IMR-90 (cell line): ENCODE data around the gene SLC1A7. TPM values are rescaled to one million over a fixed set of nuclear protein-coding genes. Genes with fewer than 3 reads are reported as not detected.

Source experiments
- ATAC-seq: fragments of 200-7000 bp; cut with Tn5 transposase; 2 replicates; pipeline ENCODE4 v1.9.1; 2020; ENCODE audit warnings: low read depth, mild to moderate bottlenecking, moderate library complexity
- BruUV-seq: library from RNA; stranded (reverse); fragments of 400-500 nt; replicated peaks from 2 replicates; lab custom pipeline; 2021; lab: Mats Ljungman, UMichigan
- CTCF ChIA-PET: fragments of 300-600 bp; formaldehyde crosslinking; extraction: SDS; loops from one replicate; lab custom pipeline; 2021; ENCODE audit warnings: antibody characterized with exemption; lab: Yijun Ruan, JAX
- POLR2A ChIA-PET: fragments of 300-600 bp; sonication (Branson Sonifier 250); formaldehyde crosslinking; loops from one replicate; lab custom pipeline; 2022; ENCODE audit warnings: antibody characterized with exemption; ENCODE audit not compliant: unreplicated experiment; lab: Charles Lee
- DNase-seq: peaks from one replicate; pipeline ENCODE4 v3.0.0; 2013
- H2AFZ ChIP-seq: replicated peaks from 2 replicates; pipeline ENCODE3; 2013; ENCODE audit warnings: low read length, mild to moderate bottlenecking; ENCODE audit not compliant: poor library complexity
- H2AK5ac ChIP-seq: 2 replicates; pipeline ENCODE4 v1.6.1; 2013; ENCODE audit warnings: low read depth, low read length, inconsistent platforms
- H2AK9ac ChIP-seq: replicated peaks from 2 replicates; pipeline ENCODE3; 2013; ENCODE audit warnings: mild to moderate bottlenecking, low read depth, low read length, moderate library complexity; ENCODE audit not compliant: poor library complexity
- H2BK120ac ChIP-seq: 2 replicates; pipeline ENCODE4 v1.6.1; 2013; ENCODE audit warnings: low read depth, low read length, inconsistent platforms
- H2BK15ac ChIP-seq: 3 replicates; pipeline ENCODE4 v1.6.1; 2013; ENCODE audit warnings: low read depth, low read length, inconsistent platforms
- H2BK20ac ChIP-seq: 2 replicates; pipeline ENCODE4 v1.6.1; 2013; ENCODE audit warnings: low read depth, mild to moderate bottlenecking, inconsistent platforms, low read length, moderate library complexity
- H2BK5ac ChIP-seq: 2 replicates; pipeline ENCODE4 v1.6.1; 2013; ENCODE audit warnings: mild to moderate bottlenecking, low read depth, low read length, inconsistent platforms; ENCODE audit not compliant: poor library complexity, severe bottlenecking
- H3K14ac ChIP-seq: replicated peaks from 2 replicates; pipeline ENCODE4 v1.6.1; 2013; ENCODE audit warnings: low read depth, low read length, inconsistent platforms
- H3K18ac ChIP-seq: 2 replicates; pipeline ENCODE4 v1.6.1; 2013; ENCODE audit warnings: low read depth, low read length, control low read depth
- H3K23ac ChIP-seq: 2 replicates; pipeline ENCODE4 v1.6.1; 2013; ENCODE audit warnings: low read depth, low read length, inconsistent platforms
- H3K27ac ChIP-seq: 2 replicates; pipeline ENCODE4 v1.5.1; 2013; ENCODE audit warnings: mild to moderate bottlenecking, control low read depth, low read length; ENCODE audit not compliant: insufficient read depth
- H3K27me3 ChIP-seq: 2 replicates; pipeline ENCODE4 v1.6.1; 2013; ENCODE audit warnings: low read length; ENCODE audit not compliant: control insufficient read depth, insufficient read depth
- H3K36me3 ChIP-seq: 2 replicates; pipeline ENCODE4 v1.6.1; 2013; ENCODE audit warnings: low read length, mixed read lengths; ENCODE audit not compliant: control insufficient read depth, insufficient read depth
- H3K4ac ChIP-seq: 2 replicates; pipeline ENCODE4 v1.6.1; 2013; ENCODE audit warnings: low read depth, low read length, inconsistent platforms
- H3K4me1 ChIP-seq: 2 replicates; pipeline ENCODE4 v1.6.1; 2013; ENCODE audit warnings: low read length, mixed read lengths; ENCODE audit not compliant: control insufficient read depth, insufficient read depth
- H3K4me2 ChIP-seq: 2 replicates; pipeline ENCODE4 v1.6.1; 2013; ENCODE audit warnings: low read depth, mild to moderate bottlenecking, control low read depth, low read length, moderate library complexity
- H3K4me3 ChIP-seq: 2 replicates; pipeline ENCODE4 v1.5.1; 2013; ENCODE audit warnings: low read depth, mild to moderate bottlenecking, control low read depth, low read length, moderate library complexity; ENCODE audit not compliant: insufficient read depth
- H3K56ac ChIP-seq: 2 replicates; pipeline ENCODE4 v1.6.1; 2013; ENCODE audit warnings: low read length, inconsistent platforms; ENCODE audit not compliant: insufficient read depth; ENCODE audit errors: extremely low read depth
- H3K79me1 ChIP-seq, 2 experiments: 2 replicates each; pipeline ENCODE4 v1.6.1; 2013; ENCODE audit warnings: low read length in 2 of 2, inconsistent platforms in 1 of 2, low read depth in 1 of 2
- H3K9ac ChIP-seq: 2 replicates; pipeline ENCODE4 v1.6.1; 2013; ENCODE audit warnings: low read depth, low read length, control low read depth
- H3K9me1 ChIP-seq: 2 replicates; pipeline ENCODE4 v1.6.1; 2013; ENCODE audit warnings: low read length, inconsistent platforms; ENCODE audit not compliant: insufficient read depth
- H3K9me3 ChIP-seq: 2 replicates; pipeline ENCODE4 v1.6.1; 2013; ENCODE audit warnings: low read length; ENCODE audit not compliant: control insufficient read depth, insufficient read depth
- H4K20me1 ChIP-seq: 2 replicates; pipeline ENCODE4 v1.6.1; 2013; ENCODE audit warnings: low read length, inconsistent platforms; ENCODE audit not compliant: insufficient read depth
- H4K5ac ChIP-seq: 2 replicates; pipeline ENCODE4 v1.6.1; 2013; ENCODE audit warnings: mild to moderate bottlenecking, low read depth, low read length, control low read depth
- H4K8ac ChIP-seq, 2 experiments: 2 replicates each; pipeline ENCODE4 v1.6.1; 2013; ENCODE audit warnings: low read depth in 2 of 2, low read length in 2 of 2, control low read depth in 1 of 2, inconsistent platforms in 1 of 2
- H4K91ac ChIP-seq: 2 replicates; pipeline ENCODE4 v1.6.1; 2013; ENCODE audit warnings: low read depth, low read length, inconsistent platforms; ENCODE audit not compliant: insufficient read depth
- MAZ ChIP-seq: IDR thresholded peaks from 2 replicates; pipeline ENCODE4 v1.6.1; 2012; ENCODE audit warnings: low read depth, mild to moderate bottlenecking, low read length, improper control_type of control experiment, moderate library complexity, borderline replicate concordance
- MXI1 ChIP-seq: IDR thresholded peaks from 2 replicates; pipeline ENCODE4 v1.6.1; 2012; ENCODE audit warnings: low read depth, mild to moderate bottlenecking, low read length, moderate library complexity, borderline replicate concordance
- WGBS, 2 experiments: methylation state at CpG; one replicate each; pipeline versions ENCODE4 v1.1.5 to v1.1.7; 2013; ENCODE audit warnings: missing lambda C conversion rate in 2 of 2; ENCODE audit not compliant: insufficient read length in 1 of 2; ENCODE audit errors: extremely low coverage in 2 of 2; 5-methylcytosine and 5-hydroxymethylcytosine counted together
- dilution Hi-C: fragments of 300-500 bp; cut with HindIII; formaldehyde crosslinking; loops from one replicate; pipeline ENCODE4 v1.14.3; 2018; ENCODE audit warnings: low sequenced_read_pairs; ENCODE audit not compliant: unreplicated experiment
- in situ Hi-C: fragments of 300-500 bp; cut with MboI; formaldehyde crosslinking; loops from 3 replicates; pipeline ENCODE4 v1.14.3; 2019; ENCODE audit warnings: low sequenced_read_pairs, inconsistent platforms, mixed read lengths
- intact Hi-C: fragments of 100-400 bp; cut with micrococcal nuclease; formaldehyde crosslinking; loops from 2 replicates; pipeline ENCODE4 v1.10.0; 2022
- polyA plus RNA-seq, 3 experiments: library from polyadenylated mRNA; depleted of rRNA; stranded (reverse); fragments of >200 nt; gene quantifications; 2 replicates each; pipeline ENCODE4 v1.2.3, GENCODE V29; 2012; ENCODE audit warnings: low replicate concordance in 1 of 3
- total RNA-seq: library from RNA; depleted of rRNA; stranded (reverse); fragments of >200 nt; gene quantifications from 2 replicates; pipeline ENCODE4 v1.2.3, GENCODE V29; 2012
- TF ChIP-seq, protein P1 (sequence below): fragments of 150-350 bp; IDR thresholded peaks from 2 replicates; pipeline ENCODE4 v1.6.1; 2017; ENCODE audit warnings: mild to moderate bottlenecking, antibody characterized with exemption, low read length, low read depth

Gene SLC1A7
- total and polyA plus RNA-seq, 2 of the 4 experiments (the other 2 are of a cell fraction) = 0.05 TPM; not detected in 1

DNA sequence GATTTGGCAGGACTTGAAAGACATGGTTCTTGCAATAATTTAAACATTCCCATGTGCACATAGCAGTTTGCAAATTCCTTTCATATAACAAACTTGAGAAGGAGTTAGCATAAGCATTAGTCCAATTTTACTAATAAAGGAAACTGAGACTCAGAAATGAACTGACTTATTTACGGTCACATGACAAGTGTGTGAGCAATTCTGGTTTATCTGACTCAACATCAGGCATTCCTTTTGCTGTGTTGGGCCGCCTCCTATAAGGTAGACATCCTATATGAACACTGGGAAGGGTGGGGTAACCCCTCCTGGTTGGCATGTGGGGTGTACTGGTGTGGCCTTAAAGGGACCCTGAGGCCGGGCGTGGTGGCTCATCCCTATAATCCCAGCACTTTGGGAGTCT, 45.7 kb upstream of the SLC1A7 start:
- Histone ChIP-seq H4K8ac (peak overlapping the region in 1 of 2 experiments; percentile 41; a peak in 1 of 4 replicates), H3K23ac (no peak overlapping the region), H2AFZ (peak overlapping the region; percentile 73), H2BK120ac (peak overlapping the region; percentile 88; the same call in 1 of the 2 replicates), H2AK9ac (no peak overlapping the region), H3K9me3 (no peaks in the 10 kb centered on the region), H3K9ac (no peak overlapping the region), H3K27ac (peak overlapping the region; percentile 20; the same call in 1 of the 2 replicates), H3K14ac (no peak overlapping the region), H3K18ac (no peak overlapping the region), H2BK15ac (0 out of 3 replicates have a peak overlapping the region, but pooled peaks have one; percentile 12), H3K9me1 (peaks cover 22% of the 10 kb centered on the region), H3K4ac (peak overlapping the region; percentile 64), H4K20me1 (no peaks in the 10 kb centered on the region), H3K36me3 (no peaks in the 10 kb centered on the region), H2BK5ac (no peak overlapping the region), H3K56ac (no peak overlapping the region), H3K4me2 (no peak overlapping the region), H3K27me3 (no peaks in the 10 kb centered on the region), H3K4me1 (peaks cover 33% of the 10 kb centered on the region), H2AK5ac (peak overlapping the region; percentile 75), H4K5ac (no peak overlapping the region), H3K4me3 (no peak overlapping the region), H3K79me1 (no peaks in the 10 kb centered on the region), H4K91ac (peak overlapping the region; percentile 31; the same call in 1 of the 2 replicates), H2BK20ac (peak overlapping the region; percentile 79)
- no CpG with 5 or more reads among the region's 4 CpGs for WGBS, 2 experiments
- BruUV-seq = no TSS peak
- in situ Hi-C loops = loop anchor here (10.0 kb wide), 2 partner anchors 283 to 483 kb away; no protein-coding TSS in a partner anchor
- DNase-seq (peak; percentile 55), ATAC-seq (0 out of 2 replicates have a peak, but pooled peaks have one; percentile 2)
- intact Hi-C loops = loop anchor here (5.0 to 10.0 kb wide), 3 partner anchors 171 to 346 kb away; partner anchors contain the start of genes ECHDC2, SCP2 and ZYG11A
- ChIA-PET CTCF (no interaction called here), POLR2A (no interaction called here)
- TF ChIP-seq MAZ = no peak
- TF ChIP-seq MXI1 = no peak
- TF ChIP-seq, protein P1, sequence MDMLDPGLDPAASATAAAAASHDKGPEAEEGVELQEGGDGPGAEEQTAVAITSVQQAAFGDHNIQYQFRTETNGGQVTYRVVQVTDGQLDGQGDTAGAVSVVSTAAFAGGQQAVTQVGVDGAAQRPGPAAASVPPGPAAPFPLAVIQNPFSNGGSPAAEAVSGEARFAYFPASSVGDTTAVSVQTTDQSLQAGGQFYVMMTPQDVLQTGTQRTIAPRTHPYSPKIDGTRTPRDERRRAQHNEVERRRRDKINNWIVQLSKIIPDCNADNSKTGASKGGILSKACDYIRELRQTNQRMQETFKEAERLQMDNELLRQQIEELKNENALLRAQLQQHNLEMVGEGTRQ = peak; percentile 63
- dilution Hi-C loops = no loop called here
